Stimulated activated CD4-positive, alpha-beta T cell treated with anti-CD3 and anti-CD28 coated beads, Interleukin-2, amount 100 ng/mL, for 24 hours (primary cell): ENCODE measurements around the gene EVX1.

Experiments
- DNase-seq, 2 donors: peaks; one replicate each; pipeline ENCODE4 v3.0.0-alpha.2; 2020

Gene EVX1

GRCh38 chr7:27205325-27206280 lies 37.0 kb upstream of the EVX1 start:
- no peak for DNase-seq

DNA sequence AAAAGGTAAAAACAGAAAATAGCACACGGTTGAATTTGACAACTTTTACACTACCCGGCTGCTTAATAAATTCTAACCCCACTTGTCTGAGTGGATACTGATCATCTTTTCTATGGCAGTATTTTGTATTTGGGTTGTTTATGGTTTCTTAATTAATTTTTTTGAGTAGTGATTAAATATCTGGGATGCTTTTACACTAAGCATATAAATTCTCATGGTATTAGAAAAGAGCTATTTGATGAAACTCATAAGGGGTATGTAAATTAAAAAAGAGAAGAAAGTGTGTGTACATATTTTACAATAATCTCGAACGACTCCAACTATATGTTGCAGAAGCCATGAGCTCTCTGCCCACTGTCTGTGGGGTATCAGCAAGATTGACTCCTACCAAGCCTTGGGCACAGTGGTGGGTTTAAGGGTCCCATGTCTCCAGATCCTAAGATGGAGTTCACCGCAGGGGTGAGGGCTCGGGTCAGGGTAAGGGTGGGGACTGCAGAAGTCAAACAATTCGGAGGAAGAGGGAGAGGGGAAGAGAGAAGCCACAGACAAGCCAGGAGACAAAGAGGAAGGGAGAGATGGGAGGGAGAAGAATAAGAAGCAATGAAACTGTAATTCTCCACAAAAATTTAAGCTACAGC lies 35.1 kb upstream of the EVX1 start:
- DNase-seq = no peak

GRCh38 chr7:27208998-27209397 lies 33.6 kb upstream of the EVX1 start:
- no peak for DNase-seq

- DNase-seq = no peak
Measured at GRCh38 chr7:27209933-27210440, 32.6 kb upstream of the EVX1 start.

GRCh38 chr7:27210441-27211083 lies 32.0 kb upstream of the EVX1 start:
- DNase-seq = peak; percentile 54 to 67

DNA sequence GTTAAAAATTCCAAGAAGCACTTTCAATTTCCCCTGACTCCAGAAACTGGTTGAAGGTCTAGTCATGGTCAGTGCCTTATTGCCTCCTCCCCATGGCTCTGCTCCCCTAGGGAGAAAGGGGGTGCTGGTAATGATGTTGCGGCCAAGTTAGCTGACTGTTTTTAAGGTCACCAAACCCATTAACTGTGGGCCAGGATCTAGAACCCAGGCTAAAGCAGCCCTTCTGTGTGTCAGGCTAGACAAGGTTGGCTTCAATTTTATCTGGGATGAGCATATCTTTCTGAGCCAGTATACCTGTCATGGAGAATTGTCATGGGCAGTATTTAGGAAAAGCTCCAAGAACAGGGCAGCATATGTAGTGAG lies 31.5 kb upstream of the EVX1 start:
- DNase-seq = no peak

DNA sequence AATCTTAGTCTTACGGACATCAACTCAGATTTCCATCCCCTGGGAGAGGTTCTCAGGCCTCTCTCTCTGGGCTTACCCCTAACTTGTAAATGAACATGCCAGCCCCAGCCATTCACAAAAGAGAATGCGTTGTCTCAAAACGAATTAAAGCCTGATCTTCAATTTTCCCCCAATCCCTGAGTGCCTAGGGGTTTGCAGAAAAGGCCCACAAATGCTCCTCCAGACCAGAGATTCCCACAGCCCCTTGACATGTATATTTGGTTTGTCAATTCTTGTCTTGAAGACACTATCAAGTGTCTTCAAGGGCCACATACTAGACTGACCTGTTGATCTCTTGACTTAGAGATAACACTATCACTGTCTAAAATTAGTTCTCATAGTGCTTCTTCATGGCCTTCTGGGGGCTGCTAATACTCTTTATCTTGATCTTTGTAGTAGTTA lies 30.8 kb upstream of the EVX1 start:
- no peak for DNase-seq

DNA sequence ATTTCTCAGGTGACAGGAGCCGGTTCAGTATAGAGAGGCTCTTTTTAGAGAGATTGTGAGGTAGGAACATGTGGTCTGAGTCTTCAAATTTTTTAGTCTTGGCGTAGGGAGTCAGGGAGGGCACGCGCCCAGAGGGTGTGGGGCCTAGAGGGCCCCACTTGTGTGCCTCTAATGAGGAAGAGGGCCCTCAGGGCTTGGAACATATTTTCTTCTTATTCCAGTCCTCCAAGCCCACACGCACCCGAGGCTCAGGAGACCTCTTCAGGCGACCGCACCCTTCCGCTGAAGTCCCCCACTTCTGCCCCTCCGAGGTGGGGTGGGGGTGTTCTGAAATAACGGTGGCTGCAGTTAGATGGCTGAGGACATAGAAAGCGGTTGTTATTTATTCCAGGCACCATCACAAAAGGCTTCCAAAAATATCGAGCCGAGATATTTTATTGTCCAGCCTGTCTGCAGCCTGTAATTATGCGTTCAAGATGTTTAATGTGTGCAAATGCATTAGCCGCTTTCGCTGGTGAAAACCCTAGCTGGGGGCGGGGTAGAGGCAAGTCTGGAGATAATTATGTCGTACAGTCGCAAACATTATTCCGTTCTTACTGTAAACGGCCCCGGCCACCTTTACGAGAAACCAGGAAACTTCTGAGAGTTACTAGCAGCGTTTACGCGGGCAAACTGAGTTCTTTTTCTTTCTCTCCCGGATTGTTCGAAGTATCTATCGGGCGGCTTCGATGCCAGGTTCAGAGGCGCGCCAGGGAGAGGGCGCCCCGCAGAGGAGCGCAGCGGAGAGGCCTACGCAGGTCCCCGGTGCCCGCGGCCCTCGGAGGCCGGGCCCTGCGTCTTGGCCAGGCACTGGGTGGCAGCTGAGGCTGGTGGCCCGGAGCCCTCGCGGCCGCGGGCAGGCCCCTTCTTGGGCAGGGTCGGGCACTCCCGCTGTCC lies 29.8 kb upstream of the EVX1 start:
- DNase-seq = no peak

DNA sequence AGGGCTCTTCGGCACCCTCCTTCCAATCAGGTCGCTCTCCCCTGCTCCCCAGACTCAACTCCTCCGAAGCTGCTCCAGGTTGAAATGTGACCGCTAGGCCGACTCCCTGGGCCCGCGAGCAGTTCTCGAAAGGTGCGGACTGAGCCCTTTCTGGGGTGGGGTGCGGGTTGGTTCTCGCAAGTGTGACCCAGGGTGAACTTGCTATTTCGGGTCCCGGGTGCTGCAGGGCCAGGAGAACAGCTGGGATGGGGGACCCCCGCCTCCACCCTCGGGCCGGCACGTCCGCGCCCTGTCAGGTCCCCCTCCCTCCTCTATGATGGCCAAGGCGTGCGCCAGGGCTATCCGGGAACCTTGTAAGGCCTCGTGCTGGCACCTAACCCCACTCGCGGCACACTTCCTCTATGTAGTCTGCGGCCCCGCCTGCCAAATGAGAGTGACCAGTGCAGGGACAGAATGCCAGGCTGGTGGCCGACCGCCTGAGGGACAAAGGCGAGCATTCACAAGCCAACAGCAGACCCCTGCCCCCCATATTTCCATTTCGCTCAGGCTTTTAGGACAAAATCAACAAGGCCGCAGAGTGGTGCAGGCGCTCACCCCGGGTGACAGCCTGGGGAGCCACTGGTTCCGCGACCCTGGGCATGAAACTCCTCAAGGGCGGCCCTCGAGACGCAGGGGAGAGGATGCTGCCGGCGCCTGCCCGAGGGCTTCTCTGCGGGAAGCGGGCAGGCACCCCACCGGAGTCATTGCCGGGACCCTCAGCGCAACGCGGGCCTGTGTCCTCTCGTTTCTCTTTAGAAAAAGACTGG lies 29.0 kb upstream of the EVX1 start:
- DNase-seq = no peak

DNA sequence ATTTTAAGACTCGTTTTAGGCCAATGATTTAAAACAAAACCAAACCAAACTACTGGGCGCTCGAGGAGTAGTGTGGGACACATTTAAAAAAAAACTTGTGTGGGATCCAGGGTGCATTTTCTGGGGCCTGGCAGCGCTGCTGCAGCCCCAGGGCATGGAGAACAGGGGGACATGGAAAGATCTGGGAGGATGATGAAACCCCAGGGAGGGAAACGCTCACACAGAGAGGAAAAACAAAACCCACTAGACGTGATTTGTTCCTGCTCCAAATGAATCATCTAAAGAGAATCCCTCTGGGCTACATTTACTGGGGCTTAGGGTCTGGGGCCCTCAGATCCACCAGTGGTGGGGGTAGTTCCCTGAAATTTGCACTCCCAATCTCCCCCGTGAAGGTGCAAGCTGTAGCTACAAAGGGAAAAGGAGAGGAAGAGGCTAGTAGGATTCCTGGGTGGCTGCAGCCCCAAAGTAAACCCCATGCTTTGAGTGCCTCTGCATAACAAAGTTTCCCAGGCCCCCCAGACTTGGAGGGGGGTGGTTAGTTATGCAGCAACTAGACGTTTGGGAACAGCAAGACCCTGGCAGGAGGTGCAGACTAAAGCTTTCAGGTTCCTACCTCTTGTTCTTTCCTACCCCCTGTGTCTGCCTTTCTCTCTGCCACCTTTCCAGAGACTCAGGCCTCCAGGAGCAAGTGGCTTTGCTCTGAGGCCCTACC lies 28.2 kb upstream of the EVX1 start:
- DNase-seq = no peak

DNA sequence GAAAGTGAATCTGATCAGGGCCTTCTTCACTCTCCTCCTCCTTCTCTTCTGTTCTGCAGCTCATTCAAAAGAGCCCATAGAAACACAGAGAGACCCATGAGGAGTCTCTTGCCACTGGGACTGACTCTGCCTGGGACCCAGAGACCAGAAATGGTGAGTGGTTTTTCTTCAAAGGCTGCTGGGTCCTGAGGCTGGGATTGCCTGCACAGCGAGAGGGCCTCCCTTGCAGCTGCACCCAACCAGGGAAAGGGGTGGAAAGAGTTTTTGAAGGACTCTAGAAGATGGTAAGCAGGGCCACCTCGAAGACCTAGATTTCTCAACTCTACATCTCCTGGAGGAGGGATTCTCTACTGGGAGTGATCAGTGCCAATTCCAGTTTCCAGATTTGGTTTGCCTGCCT lies 27.2 kb upstream of the EVX1 start:
- no peak for DNase-seq

GRCh38 chr7:27217951-27218350 lies 24.7 kb upstream of the EVX1 start:
- DNase-seq = no peak

GRCh38 chr7:27219821-27220220 lies 22.8 kb upstream of the EVX1 start:
- no peak for DNase-seq

GRCh38 chr7:27220440-27220955 lies 22.1 kb upstream of the EVX1 start:
- no peak for DNase-seq

DNA sequence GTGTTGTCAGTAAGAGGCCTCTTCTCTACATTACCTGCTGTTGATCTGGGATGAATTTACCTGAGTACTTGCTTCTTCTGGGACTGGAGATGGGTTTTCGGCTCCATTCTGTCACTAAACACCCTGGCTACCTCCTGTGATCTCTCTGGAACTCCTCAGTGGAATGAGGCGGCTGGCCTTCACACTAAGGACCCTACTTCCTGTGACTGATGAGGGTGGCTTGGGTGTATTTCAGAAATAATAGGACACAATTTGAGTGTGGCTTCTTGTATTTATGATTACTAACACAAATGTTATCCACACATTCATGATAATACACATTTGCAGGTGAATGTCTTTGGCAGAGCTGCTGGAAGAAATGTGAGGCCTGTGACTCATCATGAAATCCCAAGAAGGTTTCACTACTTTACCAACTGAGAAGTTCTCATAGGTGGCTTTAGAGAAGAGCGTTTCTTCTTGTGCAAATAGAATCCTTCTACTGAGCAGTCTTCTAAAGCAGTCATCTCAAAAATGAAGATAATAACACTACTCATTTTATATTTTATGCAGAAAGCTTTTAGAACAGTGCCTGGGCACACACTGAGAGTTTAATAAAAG lies 21.3 kb upstream of the EVX1 start:
- no peak for DNase-seq

GRCh38 chr7:27223941-27224575 lies 18.5 kb upstream of the EVX1 start:
- DNase-seq = no peak

DNA sequence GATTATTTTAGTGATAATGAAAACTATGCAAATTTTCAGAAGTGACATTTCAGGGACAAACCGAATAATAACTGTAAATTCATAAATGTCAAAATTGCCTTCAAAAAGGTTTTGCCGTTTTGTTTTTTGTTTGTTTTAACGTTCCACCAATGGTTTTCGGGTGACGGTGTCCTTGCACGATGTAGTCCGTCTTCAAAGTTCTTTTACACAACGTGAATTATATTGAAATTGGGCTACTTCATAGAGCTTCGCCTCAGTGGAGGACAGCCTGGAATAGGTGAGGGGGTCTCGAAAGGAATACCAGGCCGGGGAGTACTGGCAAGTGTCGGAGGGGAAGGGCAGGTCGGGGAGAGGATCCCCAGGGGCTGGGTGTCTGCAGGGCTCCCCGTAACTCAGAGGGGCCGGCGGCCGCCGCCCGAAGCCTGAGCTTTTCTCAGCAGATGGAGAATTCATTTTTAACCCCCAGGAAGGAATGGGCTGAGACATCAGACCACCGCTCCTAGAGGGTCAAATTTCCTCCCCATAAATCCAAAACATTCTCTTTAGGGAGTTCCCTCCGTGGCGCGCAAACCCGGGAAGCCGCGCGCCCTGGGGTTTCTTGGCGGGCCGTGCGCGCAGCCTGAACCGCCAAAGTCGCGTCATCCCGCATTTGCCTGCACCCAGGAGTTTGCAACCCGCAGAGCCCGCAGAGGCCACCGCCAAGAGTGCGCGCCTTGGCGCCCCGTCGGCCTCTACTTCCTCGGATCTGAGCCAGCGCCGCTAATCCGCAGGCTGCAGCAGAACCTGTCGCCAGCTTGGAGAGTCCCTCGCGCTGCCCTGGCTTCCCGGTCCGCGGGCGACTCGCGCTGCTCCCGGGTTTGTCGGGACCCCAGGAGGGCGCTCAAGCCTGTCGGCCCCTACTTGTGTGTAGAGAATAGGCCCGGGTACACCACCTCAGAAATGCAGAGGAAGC lies 17.3 kb upstream of the EVX1 start:
- no peak for DNase-seq

DNA sequence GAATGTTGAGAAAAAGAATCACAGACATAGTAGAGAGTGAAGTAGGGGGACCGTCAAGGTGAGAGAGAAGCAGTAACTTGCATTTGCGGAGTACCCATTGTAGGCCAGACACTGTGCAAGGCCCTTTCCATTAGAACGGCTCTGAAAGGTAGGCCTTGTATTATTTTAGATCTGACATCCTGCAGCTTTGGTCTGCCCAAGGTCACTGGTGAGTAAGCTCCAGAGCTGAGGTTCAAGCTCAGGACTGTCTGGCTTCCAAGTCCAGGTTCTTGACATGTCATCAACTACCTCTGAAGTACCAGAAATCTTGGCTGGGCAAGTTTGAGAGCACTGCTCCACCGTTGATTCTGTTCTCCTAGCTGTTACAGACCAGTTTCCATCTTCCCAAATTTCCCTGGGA lies 13.2 kb upstream of the EVX1 start:
- DNase-seq = no peak
